RWPE1 (cell line): ENCODE results near the gene TSPAN10.
"Not testable (repeated sequence)": the region's sequence is repeated elsewhere in the genome, so short reads cannot be mapped to it uniquely, and the experiment has no call there.

ENCODE experiments used
- CTCF ChIA-PET: fragments of 350-600 bp; sonication (Branson Sonifier 250); formaldehyde crosslinking; extraction: SDS; loops from one replicate; lab custom pipeline; 2021; lab: Yijun Ruan, JAX
- POLR2A ChIA-PET: fragments of 400-600 bp; formaldehyde crosslinking; extraction: SDS; loops from one replicate; lab custom pipeline; 2020; ENCODE audit warnings: antibody characterized with exemption; ENCODE audit not compliant: low non-redundant PET; lab: Yijun Ruan, JAX
- DNase-seq: peaks from one replicate; pipeline ENCODE4 v3.0.0; 2012; ENCODE audit warnings: low spot score
- H3K27ac ChIP-seq: fragments of 450-650 bp; 2 replicates; pipeline ENCODE4 v1.5.1; 2017
- CTCF ChIP-seq: fragments of 450-650 bp; conservative IDR thresholded peaks from 2 replicates; pipeline ENCODE4 v1.5.1; 2017; ENCODE audit warnings: low read depth, mild to moderate bottlenecking

The TSPAN10 gene

GRCh38 chr17:81608605-81609004, 28.4 kb upstream of the TSPAN10 start:
- ChIA-PET POLR2A (interaction anchor here (0.7 kb wide), 1 partner anchor 45 kb away, joined by 4 read pairs; no protein-coding TSS in a partner anchor), CTCF (interaction anchor here (0.5 kb wide), 1 partner anchor 90 kb away, joined by 3 read pairs; no protein-coding TSS in a partner anchor)
- peak overlapping the region; percentile 4 for H3K27ac ChIP-seq
- no peak for TF ChIP-seq CTCF
- no peak for DNase-seq

- DNase-seq, result no peak
- TF ChIP-seq CTCF, result no peak
- POLR2A ChIA-PET, result no interaction called here
- H3K27ac ChIP-seq, result peak overlapping the region; percentile 6
- CTCF ChIA-PET, result no interaction called here
Observed at GRCh38 chr17:81609541-81610311, 27.3 kb upstream of the TSPAN10 start.

GRCh38 chr17:81612172-81612970, 24.6 kb upstream of the TSPAN10 start:
- DNase-seq, result no peak
- ChIA-PET POLR2A (no interaction called here), CTCF (interaction anchor here (1.4 kb wide), 1 partner anchor 11 kb away, joined by 3 read pairs; no protein-coding TSS in a partner anchor)
- TF ChIP-seq CTCF, result no peak
- no peak overlapping the region for H3K27ac ChIP-seq

- no peak for TF ChIP-seq CTCF
- ChIA-PET POLR2A (interaction anchor here (0.5 kb wide), 1 partner anchor 17 kb away, joined by 5 read pairs; no protein-coding TSS in a partner anchor), CTCF (no interaction called here)
- H3K27ac ChIP-seq, result peak overlapping the region; percentile 17
- no peak for DNase-seq
Observed at GRCh38 chr17:81615401-81615930, 21.5 kb upstream of the TSPAN10 start.

- CTCF ChIA-PET, result no interaction called here
Observed at GRCh38 chr17:81616877-81617276, 20.1 kb upstream of the TSPAN10 start.

GRCh38 chr17:81618307-81618706, 18.7 kb upstream of the TSPAN10 start:
- POLR2A ChIA-PET, DNase-seq, H3K27ac ChIP-seq, CTCF ChIA-PET: not testable (repeated sequence)

More at GRCh38 chr17:81616877-81617276, 20.1 kb upstream of the TSPAN10 start:
- POLR2A ChIA-PET, result no interaction called here
- no peak overlapping the region for H3K27ac ChIP-seq
- no peak for DNase-seq
- TF ChIP-seq CTCF, result no peak
